Measurements from ENCODE around the gene ZPBP. TPM values are rescaled to one million over a fixed set of nuclear protein-coding genes. Genes with fewer than 3 reads are reported as not detected.

The ZPBP gene
- total RNA-seq, 1 donor: not detected

- H2AFZ ChIP-seq (ENCODE audit: low read length): no peak overlapping the region
- H3K4me3 ChIP-seq (ENCODE audit: insufficient read depth, low read length): no peak overlapping the region
- no peak overlapping the region for H3K4me2 ChIP-seq (ENCODE audit: insufficient read depth, low read length)
- no peak overlapping the region for H3K27ac ChIP-seq (ENCODE audit: low read depth, low read length)
- TF ChIP-seq, protein P1, sequence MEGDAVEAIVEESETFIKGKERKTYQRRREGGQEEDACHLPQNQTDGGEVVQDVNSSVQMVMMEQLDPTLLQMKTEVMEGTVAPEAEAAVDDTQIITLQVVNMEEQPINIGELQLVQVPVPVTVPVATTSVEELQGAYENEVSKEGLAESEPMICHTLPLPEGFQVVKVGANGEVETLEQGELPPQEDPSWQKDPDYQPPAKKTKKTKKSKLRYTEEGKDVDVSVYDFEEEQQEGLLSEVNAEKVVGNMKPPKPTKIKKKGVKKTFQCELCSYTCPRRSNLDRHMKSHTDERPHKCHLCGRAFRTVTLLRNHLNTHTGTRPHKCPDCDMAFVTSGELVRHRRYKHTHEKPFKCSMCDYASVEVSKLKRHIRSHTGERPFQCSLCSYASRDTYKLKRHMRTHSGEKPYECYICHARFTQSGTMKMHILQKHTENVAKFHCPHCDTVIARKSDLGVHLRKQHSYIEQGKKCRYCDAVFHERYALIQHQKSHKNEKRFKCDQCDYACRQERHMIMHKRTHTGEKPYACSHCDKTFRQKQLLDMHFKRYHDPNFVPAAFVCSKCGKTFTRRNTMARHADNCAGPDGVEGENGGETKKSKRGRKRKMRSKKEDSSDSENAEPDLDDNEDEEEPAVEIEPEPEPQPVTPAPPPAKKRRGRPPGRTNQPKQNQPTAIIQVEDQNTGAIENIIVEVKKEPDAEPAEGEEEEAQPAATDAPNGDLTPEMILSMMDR (IDR thresholded peaks at IDR 0.05; ENCODE audit: extremely low read depth, low read depth, low read length): no peak
- H3K79me2 ChIP-seq (ENCODE audit: insufficient read depth, low read length): no peaks in the 10 kb centered on the region
- no peak for DNase-seq (ENCODE audit: insufficient read length, low spot score, missing footprints)
- H3K36me3 ChIP-seq (ENCODE audit: insufficient read depth, low read length): no peaks in the 10 kb centered on the region
- no peaks in the 10 kb centered on the region for H3K4me1 ChIP-seq (ENCODE audit: insufficient read depth, low read length)
- no peaks in the 10 kb centered on the region for H4K20me1 ChIP-seq (ENCODE audit: insufficient read depth, low read length)
- no peaks in the 10 kb centered on the region for H3K9me3 ChIP-seq (ENCODE audit: low read depth, low read length)
- H3K27me3 ChIP-seq (ENCODE audit: insufficient read depth, low read length): no peaks in the 10 kb centered on the region
Measured at GRCh38 chr7:49931627-49932026, 161.4 kb downstream of the ZPBP start.

GRCh38 chr7:49928787-49929186 is 164.3 kb downstream of the ZPBP start:
- H4K20me1 ChIP-seq (ENCODE audit: insufficient read depth, low read length): no peaks in the 10 kb centered on the region
- no peak for DNase-seq (ENCODE audit: insufficient read length, low spot score, missing footprints)
- H3K27me3 ChIP-seq (ENCODE audit: insufficient read depth, low read length): no peaks in the 10 kb centered on the region
- H3K27ac ChIP-seq (ENCODE audit: low read depth, low read length): no peak overlapping the region
- H3K9me3 ChIP-seq (ENCODE audit: low read depth, low read length): peaks cover 2% of the 10 kb centered on the region
- no peaks in the 10 kb centered on the region for H3K36me3 ChIP-seq (ENCODE audit: insufficient read depth, low read length)
- no peak overlapping the region for H3K4me2 ChIP-seq (ENCODE audit: insufficient read depth, low read length)
- H3K4me1 ChIP-seq (ENCODE audit: insufficient read depth, low read length): no peaks in the 10 kb centered on the region
- no peak overlapping the region for H2AFZ ChIP-seq (ENCODE audit: low read length)
- no peak overlapping the region for H3K4me3 ChIP-seq (ENCODE audit: insufficient read depth, low read length)
- H3K79me2 ChIP-seq (ENCODE audit: insufficient read depth, low read length): no peaks in the 10 kb centered on the region
- TF ChIP-seq, protein P1 (IDR thresholded peaks at IDR 0.05; ENCODE audit: extremely low read depth, low read depth, low read length): no peak

DNA sequence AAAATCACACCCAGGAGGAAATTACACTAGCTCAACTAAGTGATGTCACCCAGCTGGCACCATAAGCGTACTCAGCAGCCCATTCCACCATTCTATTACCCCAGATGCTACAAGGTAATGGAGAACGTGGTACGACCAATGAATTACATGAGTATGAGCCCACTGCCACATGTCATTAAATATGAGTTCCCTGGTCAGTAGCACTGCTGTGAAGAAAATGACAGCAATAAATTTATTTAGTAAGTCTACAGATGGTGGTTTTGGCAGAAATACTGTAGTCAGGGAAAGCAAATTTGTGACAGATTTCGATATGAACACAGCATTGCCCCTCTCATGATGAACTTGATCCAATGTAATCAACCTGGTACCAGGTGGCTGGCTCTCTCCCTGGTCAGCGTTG is 165.4 kb downstream of the ZPBP start:
- H3K36me3 ChIP-seq (ENCODE audit: insufficient read depth, low read length): no peaks in the 10 kb centered on the region
- no peak overlapping the region for H3K27ac ChIP-seq (ENCODE audit: low read depth, low read length)
- peaks cover 2% of the 10 kb centered on the region for H3K9me3 ChIP-seq (ENCODE audit: low read depth, low read length)
- no peaks in the 10 kb centered on the region for H4K20me1 ChIP-seq (ENCODE audit: insufficient read depth, low read length)
- no peaks in the 10 kb centered on the region for H3K79me2 ChIP-seq (ENCODE audit: insufficient read depth, low read length)
- H3K4me3 ChIP-seq (ENCODE audit: insufficient read depth, low read length): no peak overlapping the region
- H2AFZ ChIP-seq (ENCODE audit: low read length): no peak overlapping the region
- no peaks in the 10 kb centered on the region for H3K4me1 ChIP-seq (ENCODE audit: insufficient read depth, low read length)
- TF ChIP-seq, protein P1 (IDR thresholded peaks at IDR 0.05; ENCODE audit: extremely low read depth, low read depth, low read length): no peak
- DNase-seq (ENCODE audit: insufficient read length, low spot score, missing footprints): no peak
- no peak overlapping the region for H3K4me2 ChIP-seq (ENCODE audit: insufficient read depth, low read length)
- no peaks in the 10 kb centered on the region for H3K27me3 ChIP-seq (ENCODE audit: insufficient read depth, low read length)

DNA sequence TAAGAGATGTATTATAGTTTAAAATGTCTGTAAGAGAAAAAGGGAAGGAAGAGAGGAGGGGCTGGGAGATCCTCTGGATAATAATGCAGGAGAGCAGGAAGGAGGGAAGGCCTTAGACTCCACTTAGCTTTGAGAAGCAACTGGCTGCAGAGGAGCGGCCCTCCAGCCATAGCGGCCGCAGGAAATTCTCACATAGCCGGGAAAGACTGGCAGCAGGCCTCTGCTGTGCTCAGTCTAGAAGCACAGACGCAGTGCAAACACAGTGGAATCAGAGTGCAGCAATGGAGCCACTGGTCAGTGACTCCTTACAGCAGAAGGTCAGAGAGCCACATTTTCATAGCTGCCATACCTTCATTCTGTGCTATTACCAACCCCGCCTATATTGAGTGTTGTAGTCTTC is 166.3 kb downstream of the ZPBP start:
- H2AFZ ChIP-seq (ENCODE audit: low read length): no peak overlapping the region
- no peaks in the 10 kb centered on the region for H3K79me2 ChIP-seq (ENCODE audit: insufficient read depth, low read length)
- no peak overlapping the region for H3K4me2 ChIP-seq (ENCODE audit: insufficient read depth, low read length)
- TF ChIP-seq, protein P1 (IDR thresholded peaks at IDR 0.05; ENCODE audit: extremely low read depth, low read depth, low read length): no peak
- no peak for DNase-seq (ENCODE audit: insufficient read length, low spot score, missing footprints)
- no peaks in the 10 kb centered on the region for H3K36me3 ChIP-seq (ENCODE audit: insufficient read depth, low read length)
- no peaks in the 10 kb centered on the region for H3K4me1 ChIP-seq (ENCODE audit: insufficient read depth, low read length)
- H3K27me3 ChIP-seq (ENCODE audit: insufficient read depth, low read length): no peaks in the 10 kb centered on the region
- H3K27ac ChIP-seq (ENCODE audit: low read depth, low read length): no peak overlapping the region
- peaks cover 2% of the 10 kb centered on the region for H3K9me3 ChIP-seq (ENCODE audit: low read depth, low read length)
- H4K20me1 ChIP-seq (ENCODE audit: insufficient read depth, low read length): no peaks in the 10 kb centered on the region
- H3K4me3 ChIP-seq (ENCODE audit: insufficient read depth, low read length): no peak overlapping the region
